Esophagus (tissue), 2 donors: ENCODE measurements around the gene SMARCD3. TPM values are rescaled to one million over a fixed set of nuclear protein-coding genes. Genes with fewer than 3 reads are reported as not detected.

Source experiments
- H3K27ac ChIP-seq, 2 donors: one replicate each; pipeline ENCODE4 v1.5.1; 2013; ENCODE audit warnings: low read depth in 2 of 2, mild to moderate bottlenecking in 2 of 2, inconsistent platforms in 1 of 2, low read length in 1 of 2, moderate library complexity in 1 of 2
- H3K27me3 ChIP-seq, 2 donors: one replicate each; pipeline ENCODE4 v1.6.1; 2013; ENCODE audit warnings: low read length in 2 of 2, control low read depth in 1 of 2, mild to moderate bottlenecking in 1 of 2; ENCODE audit not compliant: insufficient read depth in 2 of 2, control insufficient read depth in 1 of 2
- H3K36me3 ChIP-seq, 2 donors: one replicate each; pipeline ENCODE4 v1.6.1; 2013; ENCODE audit warnings: low read length in 1 of 2; ENCODE audit not compliant: control insufficient read depth in 2 of 2, insufficient read depth in 2 of 2
- H3K4me1 ChIP-seq, 2 donors: one replicate each; pipeline ENCODE4 v1.6.1; 2013; ENCODE audit warnings: low read length in 1 of 2; ENCODE audit not compliant: control insufficient read depth in 2 of 2, insufficient read depth in 2 of 2
- H3K4me3 ChIP-seq, 2 donors: one replicate each; pipeline ENCODE4 v1.5.1; 2013; ENCODE audit warnings: low read length in 2 of 2, mild to moderate bottlenecking in 2 of 2, low read depth in 1 of 2, moderate library complexity in 1 of 2
- H3K9me3 ChIP-seq, 2 donors: one replicate each; pipeline ENCODE4 v1.6.1; 2013; ENCODE audit warnings: mild to moderate bottlenecking in 2 of 2, low read depth in 1 of 2, low read length in 1 of 2, moderate library complexity in 1 of 2; ENCODE audit not compliant: control insufficient read depth in 2 of 2, insufficient read depth in 1 of 2
- WGBS, 2 donors: extraction: QIAGEN DNeasy Blood & Tissue Kit; methylation state at CpG; one replicate each; pipeline ENCODE4 v1.1.7; 2013; 5-methylcytosine and 5-hydroxymethylcytosine counted together
- polyA plus RNA-seq, 2 donors: library from polyadenylated mRNA; stranded (reverse); fragments of 200-250 nt; gene quantifications; one replicate each; pipeline ENCODE4 v1.2.3, GENCODE V29; 2013
- donor health status: healthy with polysubstance abuse.
- donor health status: Bipolar disorder and iron deficiency.

The SMARCD3 gene
- polyA plus RNA-seq, 2 donors = 7.5 to 8.3 TPM

GRCh38 chr7:151207315-151207714 is 41.2 kb downstream of the SMARCD3 start:
- H3K9me3 ChIP-seq = no peaks in the 10 kb centered on the region
- WGBS, 2 donors = 56 to 61% methylated on average over 9 of the region's 9 CpGs
- H3K36me3 ChIP-seq = no peaks in the 10 kb centered on the region
- no peak overlapping the region for H3K27ac ChIP-seq
- H3K4me1 ChIP-seq = no peaks in the 10 kb centered on the region
- peaks cover 0 to 5% of the 10 kb centered on the region in 2 donors for H3K27me3 ChIP-seq
- no peak overlapping the region for H3K4me3 ChIP-seq

DNA sequence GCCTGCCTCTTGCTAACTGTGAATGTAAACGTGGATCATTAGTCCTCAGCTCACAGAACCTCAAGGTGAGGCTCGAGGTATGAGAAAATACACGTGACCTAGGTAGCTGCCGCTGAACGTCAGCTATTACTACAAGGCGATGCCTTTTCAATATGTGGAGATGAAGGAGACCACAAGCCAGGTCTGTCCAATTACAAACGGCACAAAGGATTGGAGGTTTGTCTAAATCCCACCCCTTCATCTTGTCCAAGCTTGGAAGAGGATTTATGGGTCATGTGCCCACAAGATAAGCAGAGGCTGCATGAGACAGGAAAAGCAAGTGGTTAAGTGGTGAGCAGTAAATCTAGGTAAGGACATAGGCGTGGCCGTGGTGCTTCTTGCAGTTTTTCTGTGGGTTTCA is 41.6 kb downstream of the SMARCD3 start:
- Histone ChIP-seq H3K9me3 (no peaks in the 10 kb centered on the region), H3K27ac (no peak overlapping the region), H3K4me3 (no peak overlapping the region), H3K27me3 (peaks cover 0 to 5% of the 10 kb centered on the region in 2 donors), H3K36me3 (no peaks in the 10 kb centered on the region), H3K4me1 (no peaks in the 10 kb centered on the region)
- WGBS, 2 donors = 55 to 56% methylated on average over 9 of the region's 9 CpGs

- WGBS, 2 donors = 71 to 76% methylated on average over 6 of the region's 6 CpGs
- H3K9me3 ChIP-seq = no peaks in the 10 kb centered on the region
- no peaks in the 10 kb centered on the region for H3K36me3 ChIP-seq
- H3K27ac ChIP-seq = no peak overlapping the region
- no peaks in the 10 kb centered on the region for H3K4me1 ChIP-seq
- H3K27me3 ChIP-seq = peaks cover 0 to 5% of the 10 kb centered on the region in 2 donors
- no peak overlapping the region for H3K4me3 ChIP-seq
Measured at GRCh38 chr7:151205730-151206129, 42.8 kb downstream of the SMARCD3 start.

GRCh38 chr7:151204383-151205032 is 44.0 kb downstream of the SMARCD3 start:
- H3K27ac ChIP-seq = no peak overlapping the region
- H3K4me3 ChIP-seq = no peak overlapping the region
- WGBS, 2 donors = 61 to 68% methylated on average over 48 of the region's 48 CpGs
- no peaks in the 10 kb centered on the region for H3K4me1 ChIP-seq
- H3K9me3 ChIP-seq = no peaks in the 10 kb centered on the region
- no peaks in the 10 kb centered on the region for H3K36me3 ChIP-seq
- peaks cover 0 to 5% of the 10 kb centered on the region in 2 donors for H3K27me3 ChIP-seq

DNA sequence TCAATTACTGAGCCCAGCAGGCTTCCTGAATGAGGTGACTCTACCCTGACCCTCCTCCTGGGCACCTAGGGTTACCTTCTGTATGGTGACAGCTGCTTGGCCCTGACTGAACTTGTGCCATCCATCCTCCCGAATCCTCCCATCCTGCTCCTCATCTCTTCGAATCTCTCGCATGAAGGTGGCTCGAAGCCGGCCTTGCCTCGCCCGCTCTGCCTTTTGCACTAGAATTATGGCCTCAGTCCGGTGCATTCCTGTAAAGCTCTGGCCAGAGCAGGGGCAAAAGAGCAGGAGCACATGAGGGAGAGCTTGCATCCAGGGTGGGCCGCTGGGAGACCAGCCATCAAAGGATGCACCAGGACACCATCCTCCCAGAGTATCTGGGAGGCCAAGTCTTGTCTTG is 45.7 kb downstream of the SMARCD3 start:
- Histone ChIP-seq H3K27me3 (peaks cover 0 to 5% of the 10 kb centered on the region in 2 donors), H3K36me3 (no peaks in the 10 kb centered on the region), H3K4me3 (no peak overlapping the region), H3K4me1 (no peaks in the 10 kb centered on the region), H3K27ac (no peak overlapping the region), H3K9me3 (no peaks in the 10 kb centered on the region)
- 92 to 94% methylated on average over 9 of the region's 9 CpGs for WGBS, 2 donors

GRCh38 chr7:151201751-151202150 is 46.7 kb downstream of the SMARCD3 start:
- 80 to 87% methylated on average over 4 of the region's 4 CpGs for WGBS, 2 donors
- H3K9me3 ChIP-seq = no peaks in the 10 kb centered on the region
- H3K4me1 ChIP-seq = no peaks in the 10 kb centered on the region
- H3K27ac ChIP-seq = no peak overlapping the region
- no peak overlapping the region for H3K4me3 ChIP-seq
- H3K36me3 ChIP-seq = no peaks in the 10 kb centered on the region
- peaks cover 0 to 5% of the 10 kb centered on the region in 2 donors for H3K27me3 ChIP-seq

DNA sequence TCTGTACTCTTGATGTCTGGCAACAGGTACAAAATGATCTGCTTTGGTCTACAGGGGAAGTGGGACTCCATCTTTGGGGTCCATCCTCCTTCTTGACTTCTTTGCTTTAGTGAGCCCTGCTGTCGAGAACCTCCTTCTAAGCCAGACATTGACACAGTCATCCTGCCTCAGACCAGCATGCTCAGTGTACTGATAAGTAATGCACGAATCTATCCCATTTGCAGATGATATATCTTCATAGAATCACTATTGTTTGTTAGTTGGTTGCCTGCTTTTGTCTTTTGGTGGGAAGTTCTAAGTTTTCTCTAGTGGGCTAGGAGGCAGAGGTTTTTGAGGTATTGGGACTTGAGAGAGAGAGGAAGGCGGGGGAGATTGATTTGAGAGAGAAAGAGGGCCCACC is 47.1 kb downstream of the SMARCD3 start:
- Histone ChIP-seq H3K9me3 (no peaks in the 10 kb centered on the region), H3K27me3 (peaks cover 0 to 5% of the 10 kb centered on the region in 2 donors)
- 82 to 85% methylated on average over 3 of the region's 3 CpGs for WGBS, 2 donors

DNA sequence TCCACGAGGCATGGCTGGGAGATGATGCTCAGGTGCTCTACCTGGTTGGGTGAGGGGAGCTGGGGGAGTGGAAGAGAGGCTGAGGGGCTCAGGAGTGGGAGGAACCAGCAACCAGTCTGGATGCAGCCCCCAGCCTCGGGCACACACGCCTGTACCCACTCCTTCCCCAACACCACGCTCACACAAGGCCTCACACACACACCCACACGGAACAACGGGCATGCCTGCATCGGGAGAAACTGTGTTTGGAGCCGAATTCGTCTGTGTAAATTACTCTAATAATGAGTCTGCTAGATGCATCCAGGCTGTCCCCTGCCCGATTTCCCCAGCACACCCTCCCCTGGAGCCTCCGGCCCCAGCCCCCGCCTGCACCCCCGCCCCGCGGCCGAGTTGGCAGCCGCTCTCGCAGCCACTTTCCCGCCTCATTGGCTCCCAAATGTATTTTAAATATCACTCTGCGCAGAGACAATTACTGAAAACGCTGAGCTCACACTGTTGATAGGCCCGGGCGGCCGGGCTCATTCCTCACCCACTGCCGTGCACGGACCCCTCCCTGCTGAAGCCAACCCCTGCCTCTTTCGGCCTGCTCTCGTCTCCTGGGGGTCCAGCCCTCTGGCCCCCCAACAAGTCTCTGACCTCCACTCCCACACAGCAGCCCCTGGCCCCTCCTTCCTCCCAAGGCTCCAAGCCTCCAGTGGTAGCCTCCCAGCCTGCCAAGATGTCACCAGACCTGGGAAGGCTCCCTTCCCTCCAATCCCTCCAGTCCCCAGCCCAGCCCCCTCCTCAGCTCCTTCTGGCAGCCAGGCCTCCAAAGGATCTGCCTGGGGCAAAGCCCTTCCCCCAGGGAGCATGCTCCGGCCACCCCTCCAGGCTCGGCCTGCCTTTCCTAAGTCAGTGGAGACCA is 49.3 kb downstream of the SMARCD3 start:
- H3K9me3 ChIP-seq = no peaks in the 10 kb centered on the region
- H3K36me3 ChIP-seq = no peaks in the 10 kb centered on the region
- no peak overlapping the region for H3K27ac ChIP-seq
- peaks cover 0 to 2% of the 10 kb centered on the region in 2 donors for H3K4me1 ChIP-seq
- 48 to 59% methylated on average over 28 to 30 of the region's 30 CpGs for WGBS, 2 donors
- H3K4me3 ChIP-seq = no peak overlapping the region
- no peaks in the 10 kb centered on the region for H3K27me3 ChIP-seq

More for the DNA sequence above, 47.1 kb downstream of the SMARCD3 start:
- Histone ChIP-seq H3K36me3 (no peaks in the 10 kb centered on the region), H3K27ac (no peak overlapping the region), H3K4me1 (no peaks in the 10 kb centered on the region), H3K4me3 (no peak overlapping the region)

DNA sequence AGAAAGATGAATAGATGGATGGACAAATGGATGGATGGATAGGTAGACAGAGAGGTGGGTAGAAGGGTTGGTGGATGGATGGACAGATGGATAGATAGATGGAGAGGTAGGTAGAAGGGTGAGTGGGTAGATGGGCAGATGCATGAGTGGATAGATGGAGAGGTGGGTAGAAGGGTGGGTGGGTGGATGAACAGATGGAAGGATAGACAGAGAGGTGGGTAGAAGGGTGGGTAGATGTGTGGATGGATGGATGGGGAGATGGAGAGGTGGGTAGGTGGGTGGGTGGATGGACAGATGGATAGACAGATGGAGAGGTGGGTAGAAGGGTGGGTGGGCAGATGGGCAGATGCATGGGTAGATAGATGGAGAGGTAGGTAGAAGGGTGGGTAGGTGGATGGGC is 50.6 kb downstream of the SMARCD3 start:
- Histone ChIP-seq H3K27me3 (no peaks in the 10 kb centered on the region), H3K27ac (no peak overlapping the region), H3K4me3 (no peak overlapping the region), H3K9me3 (no peaks in the 10 kb centered on the region), H3K4me1 (peaks cover 0 to 2% of the 10 kb centered on the region in 2 donors), H3K36me3 (no peaks in the 10 kb centered on the region)
